Measurements from ENCODE around the gene CYB5R4.

- TF ChIP-seq, protein P1, sequence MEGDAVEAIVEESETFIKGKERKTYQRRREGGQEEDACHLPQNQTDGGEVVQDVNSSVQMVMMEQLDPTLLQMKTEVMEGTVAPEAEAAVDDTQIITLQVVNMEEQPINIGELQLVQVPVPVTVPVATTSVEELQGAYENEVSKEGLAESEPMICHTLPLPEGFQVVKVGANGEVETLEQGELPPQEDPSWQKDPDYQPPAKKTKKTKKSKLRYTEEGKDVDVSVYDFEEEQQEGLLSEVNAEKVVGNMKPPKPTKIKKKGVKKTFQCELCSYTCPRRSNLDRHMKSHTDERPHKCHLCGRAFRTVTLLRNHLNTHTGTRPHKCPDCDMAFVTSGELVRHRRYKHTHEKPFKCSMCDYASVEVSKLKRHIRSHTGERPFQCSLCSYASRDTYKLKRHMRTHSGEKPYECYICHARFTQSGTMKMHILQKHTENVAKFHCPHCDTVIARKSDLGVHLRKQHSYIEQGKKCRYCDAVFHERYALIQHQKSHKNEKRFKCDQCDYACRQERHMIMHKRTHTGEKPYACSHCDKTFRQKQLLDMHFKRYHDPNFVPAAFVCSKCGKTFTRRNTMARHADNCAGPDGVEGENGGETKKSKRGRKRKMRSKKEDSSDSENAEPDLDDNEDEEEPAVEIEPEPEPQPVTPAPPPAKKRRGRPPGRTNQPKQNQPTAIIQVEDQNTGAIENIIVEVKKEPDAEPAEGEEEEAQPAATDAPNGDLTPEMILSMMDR (IDR thresholded peaks at IDR 0.05; ENCODE audit: poor library complexity, severe bottlenecking), result no peak
- TF ChIP-seq EP300 (conservative IDR thresholded peaks at IDR 0.05; ENCODE audit: poor library complexity, severe bottlenecking) (no peak), TAF1 (IDR thresholded peaks at IDR 0.05; ENCODE audit: low read depth) (no peak), RAD21 (conservative IDR thresholded peaks at IDR 0.05) (no peak), REST (IDR thresholded peaks at IDR 0.05; ENCODE audit: borderline replicate concordance) (no peak)
These were observed 107.0 kb downstream of the CYB5R4 start for GRCh38 chr6:83966539-83966938.
